ENCODE results near the gene EEF2. TPM values are rescaled to one million over a fixed set of nuclear protein-coding genes. Genes with fewer than 3 reads are reported as not detected.

The EEF2 gene
- total RNA-seq, 2 donors from 2014 or later, result 1,268 to 1,436 TPM

- Histone ChIP-seq H3K4me3 (no peak overlapping the region), H3K9me3 (no peaks in the 10 kb centered on the region), H3K36me3 (peaks cover 41% of the 10 kb centered on the region), H3K27ac (no peak overlapping the region), H3K27me3 (replicated peaks; ENCODE audit: insufficient read depth) (no peaks in the 10 kb centered on the region), H3K4me1 (ENCODE audit: control insufficient read depth in 1 of 2, low read depth in 2 of 2) (no peaks in the 10 kb centered on the region)
- ATAC-seq (ENCODE audit: insufficient number of reproducible peaks, low FRiP score, low read depth) (no peak), DNase-seq (ENCODE audit: low spot score) (no peak)
- TF ChIP-seq CTCF (IDR thresholded peaks at IDR 0.05), result no peak
These were observed 46.2 kb upstream of the EEF2 start for GRCh38 chr19:4031420-4031819.

GRCh38 chr19:4030981-4031380, 45.7 kb upstream of the EEF2 start:
- Histone ChIP-seq H3K9me3 (no peaks in the 10 kb centered on the region), H3K4me1 (ENCODE audit: control insufficient read depth in 1 of 2, low read depth in 2 of 2) (no peaks in the 10 kb centered on the region), H3K27me3 (replicated peaks; ENCODE audit: insufficient read depth) (no peaks in the 10 kb centered on the region), H3K36me3 (peaks cover 41% of the 10 kb centered on the region), H3K4me3 (no peak overlapping the region), H3K27ac (no peak overlapping the region)
- no peak for ATAC-seq (ENCODE audit: insufficient number of reproducible peaks, low FRiP score, low read depth)
- no peak for DNase-seq (ENCODE audit: low spot score)
- TF ChIP-seq CTCF (IDR thresholded peaks at IDR 0.05), result no peak

- ATAC-seq (ENCODE audit: insufficient number of reproducible peaks, low FRiP score, low read depth), result no peak
- no peak overlapping the region for H3K4me3 ChIP-seq
- H3K36me3 ChIP-seq, result peaks cover 44% of the 10 kb centered on the region
- H3K9me3 ChIP-seq, result no peaks in the 10 kb centered on the region
- H3K27ac ChIP-seq, result no peak overlapping the region
- no peak for TF ChIP-seq CTCF (IDR thresholded peaks at IDR 0.05)
- H3K27me3 ChIP-seq (replicated peaks; ENCODE audit: insufficient read depth), result no peaks in the 10 kb centered on the region
- H3K4me1 ChIP-seq (ENCODE audit: control insufficient read depth in 1 of 2, low read depth in 2 of 2), result no peaks in the 10 kb centered on the region
- no peak for DNase-seq (ENCODE audit: low spot score)
These were observed 45.3 kb upstream of the EEF2 start for GRCh38 chr19:4030552-4030951.

GRCh38 chr19:4029247-4029614, 44.0 kb upstream of the EEF2 start:
- ATAC-seq (ENCODE audit: insufficient number of reproducible peaks, low FRiP score, low read depth) (no peak), DNase-seq (ENCODE audit: low spot score) (no peak)
- Histone ChIP-seq H3K4me1 (ENCODE audit: control insufficient read depth in 1 of 2, low read depth in 2 of 2) (no peaks in the 10 kb centered on the region), H3K27me3 (replicated peaks; ENCODE audit: insufficient read depth) (no peaks in the 10 kb centered on the region), H3K27ac (no peak overlapping the region), H3K9me3 (no peaks in the 10 kb centered on the region), H3K4me3 (no peak overlapping the region), H3K36me3 (peaks cover 46% of the 10 kb centered on the region)
- TF ChIP-seq CTCF (IDR thresholded peaks at IDR 0.05), result no peak

GRCh38 chr19:4028334-4029246, 43.3 kb upstream of the EEF2 start:
- Histone ChIP-seq H3K4me1 (ENCODE audit: control insufficient read depth in 1 of 2, low read depth in 2 of 2) (no peaks in the 10 kb centered on the region), H3K27ac (no peak overlapping the region), H3K27me3 (replicated peaks; ENCODE audit: insufficient read depth) (no peaks in the 10 kb centered on the region), H3K36me3 (peaks cover 42% of the 10 kb centered on the region), H3K4me3 (no peak overlapping the region), H3K9me3 (no peaks in the 10 kb centered on the region)
- TF ChIP-seq CTCF (IDR thresholded peaks at IDR 0.05), result no peak
- no peak for DNase-seq (ENCODE audit: low spot score)
- no peak for ATAC-seq (ENCODE audit: insufficient number of reproducible peaks, low FRiP score, low read depth)

All from thoracic aorta (tissue), 2 donors.